ENCODE data around the gene WSCD1.

DNA sequence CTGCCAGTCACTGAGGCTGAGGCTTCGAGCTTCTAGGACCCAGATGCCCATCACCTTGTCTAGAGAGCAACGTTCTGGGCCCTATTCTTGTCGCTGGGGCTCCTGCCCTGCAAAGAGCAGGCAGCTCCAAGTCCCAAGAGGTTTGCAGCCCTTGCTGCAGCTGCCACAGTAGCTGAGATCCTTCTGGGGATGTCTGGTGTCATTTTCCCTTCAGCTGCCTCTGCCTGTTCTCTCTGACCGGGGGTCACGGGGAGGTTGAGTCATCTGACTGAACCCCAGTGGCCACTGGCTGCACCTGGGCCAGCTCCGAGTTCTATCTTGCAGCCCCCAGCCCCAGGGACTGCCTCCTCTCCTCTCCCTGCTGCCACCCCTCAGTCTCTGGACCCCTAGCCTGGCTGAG, 4.9 kb downstream of the WSCD1 start:
- TF ChIP-seq, protein P1, sequence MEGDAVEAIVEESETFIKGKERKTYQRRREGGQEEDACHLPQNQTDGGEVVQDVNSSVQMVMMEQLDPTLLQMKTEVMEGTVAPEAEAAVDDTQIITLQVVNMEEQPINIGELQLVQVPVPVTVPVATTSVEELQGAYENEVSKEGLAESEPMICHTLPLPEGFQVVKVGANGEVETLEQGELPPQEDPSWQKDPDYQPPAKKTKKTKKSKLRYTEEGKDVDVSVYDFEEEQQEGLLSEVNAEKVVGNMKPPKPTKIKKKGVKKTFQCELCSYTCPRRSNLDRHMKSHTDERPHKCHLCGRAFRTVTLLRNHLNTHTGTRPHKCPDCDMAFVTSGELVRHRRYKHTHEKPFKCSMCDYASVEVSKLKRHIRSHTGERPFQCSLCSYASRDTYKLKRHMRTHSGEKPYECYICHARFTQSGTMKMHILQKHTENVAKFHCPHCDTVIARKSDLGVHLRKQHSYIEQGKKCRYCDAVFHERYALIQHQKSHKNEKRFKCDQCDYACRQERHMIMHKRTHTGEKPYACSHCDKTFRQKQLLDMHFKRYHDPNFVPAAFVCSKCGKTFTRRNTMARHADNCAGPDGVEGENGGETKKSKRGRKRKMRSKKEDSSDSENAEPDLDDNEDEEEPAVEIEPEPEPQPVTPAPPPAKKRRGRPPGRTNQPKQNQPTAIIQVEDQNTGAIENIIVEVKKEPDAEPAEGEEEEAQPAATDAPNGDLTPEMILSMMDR (IDR thresholded peaks at IDR 0.05): no peak
- TF ChIP-seq POLR2A (IDR thresholded peaks at IDR 0.05): no peak

Measured in adrenal gland (tissue), 5 donors.